ENCODE results near the gene BGN. TPM values are rescaled to one million over a fixed set of nuclear protein-coding genes. Genes with fewer than 3 reads are reported as not detected.

BGN gene
- total RNA-seq, 1 experiment from 2014 or later = 2.9 TPM

- no peaks in the 10 kb centered on the region for H3K4me1 ChIP-seq (ENCODE audit: control insufficient read depth, insufficient read depth, low read length)
- H3K4me3 ChIP-seq (ENCODE audit: low read depth in 2 of 2, low read length in 2 of 2) = peak overlapping the region; percentile 13 to 18
- CTCF ChIA-PET = no interaction called here
- DNase-seq (ENCODE audit: low read depth, low spot score) = no peak
- TF ChIP-seq REST (IDR thresholded peaks at IDR 0.05; ENCODE audit: insufficient read depth in 1 of 2, low read depth in 2 of 2, low read length in 1 of 2) (no peak), TCF7L2 (IDR thresholded peaks at IDR 0.05; ENCODE audit: low read depth, low read length) (no peak), SIN3A (IDR thresholded peaks at IDR 0.05; ENCODE audit: borderline replicate concordance, insufficient read depth, low read depth, low read length) (no peak), CTCF (IDR thresholded peaks at IDR 0.05) (no peak), POLR2AphosphoS5 (IDR thresholded peaks at IDR 0.05; ENCODE audit: low read depth, low read length) (no peak)
- intact Hi-C loops (cut with micrococcal nuclease; ENCODE audit: unreplicated experiment) = no loop called here
- H3K27me3 ChIP-seq (ENCODE audit: control insufficient read depth, insufficient read depth, low read length) = no peaks in the 10 kb centered on the region
- in situ Hi-C loops (cut with HindIII; ENCODE audit: low pct_unique_long_range_greater_than_20kb, low sequenced_read_pairs) = no loop called here
- no TSS peak for BruUV-seq (replicated peaks)
- no peak overlapping the region for H3K27ac ChIP-seq (ENCODE audit: low read length)
- H3K9me3 ChIP-seq (ENCODE audit: control insufficient read depth, insufficient read depth, low read depth, low read length) = no peaks in the 10 kb centered on the region
- no peak for ATAC-seq
- POLR2A ChIA-PET = no interaction called here
- no peaks in the 10 kb centered on the region for H3K36me3 ChIP-seq (ENCODE audit: control insufficient read depth, insufficient read depth, low read length)
Measured at GRCh38 chrX:153474718-153475117, 20.1 kb upstream of the BGN start.

- TF ChIP-seq TCF7L2 (IDR thresholded peaks at IDR 0.05; ENCODE audit: low read depth, low read length) (no peak), REST (IDR thresholded peaks at IDR 0.05; ENCODE audit: insufficient read depth in 1 of 2, low read depth in 2 of 2, low read length in 1 of 2) (no peak), CTCF (IDR thresholded peaks at IDR 0.05) (no peak), POLR2AphosphoS5 (IDR thresholded peaks at IDR 0.05; ENCODE audit: low read depth, low read length) (no peak), SIN3A (IDR thresholded peaks at IDR 0.05; ENCODE audit: borderline replicate concordance, insufficient read depth, low read depth, low read length) (no peak)
- H3K4me1 ChIP-seq (ENCODE audit: control insufficient read depth, insufficient read depth, low read length) = no peaks in the 10 kb centered on the region
- ChIA-PET POLR2A (no interaction called here), CTCF (no interaction called here)
- H3K9me3 ChIP-seq (ENCODE audit: control insufficient read depth, insufficient read depth, low read depth, low read length) = no peaks in the 10 kb centered on the region
- in situ Hi-C loops (cut with HindIII; ENCODE audit: low pct_unique_long_range_greater_than_20kb, low sequenced_read_pairs) = no loop called here
- no peaks in the 10 kb centered on the region for H3K36me3 ChIP-seq (ENCODE audit: control insufficient read depth, insufficient read depth, low read length)
- BruUV-seq (replicated peaks) = no TSS peak
- ATAC-seq (no peak), DNase-seq (ENCODE audit: low read depth, low spot score) (no peak)
- intact Hi-C loops (cut with micrococcal nuclease; ENCODE audit: unreplicated experiment) = no loop called here
- H3K27ac ChIP-seq (ENCODE audit: low read length) = no peak overlapping the region
- no peak overlapping the region; a peak in 1 of 4 replicates for H3K4me3 ChIP-seq (ENCODE audit: low read depth in 2 of 2, low read length in 2 of 2)
- H3K27me3 ChIP-seq (ENCODE audit: control insufficient read depth, insufficient read depth, low read length) = no peaks in the 10 kb centered on the region
Measured at GRCh38 chrX:153475271-153475670, 19.5 kb upstream of the BGN start.

Data from Panc1 (cell line).